ENCODE measurements around the gene EED.

Gene EED

DNA sequence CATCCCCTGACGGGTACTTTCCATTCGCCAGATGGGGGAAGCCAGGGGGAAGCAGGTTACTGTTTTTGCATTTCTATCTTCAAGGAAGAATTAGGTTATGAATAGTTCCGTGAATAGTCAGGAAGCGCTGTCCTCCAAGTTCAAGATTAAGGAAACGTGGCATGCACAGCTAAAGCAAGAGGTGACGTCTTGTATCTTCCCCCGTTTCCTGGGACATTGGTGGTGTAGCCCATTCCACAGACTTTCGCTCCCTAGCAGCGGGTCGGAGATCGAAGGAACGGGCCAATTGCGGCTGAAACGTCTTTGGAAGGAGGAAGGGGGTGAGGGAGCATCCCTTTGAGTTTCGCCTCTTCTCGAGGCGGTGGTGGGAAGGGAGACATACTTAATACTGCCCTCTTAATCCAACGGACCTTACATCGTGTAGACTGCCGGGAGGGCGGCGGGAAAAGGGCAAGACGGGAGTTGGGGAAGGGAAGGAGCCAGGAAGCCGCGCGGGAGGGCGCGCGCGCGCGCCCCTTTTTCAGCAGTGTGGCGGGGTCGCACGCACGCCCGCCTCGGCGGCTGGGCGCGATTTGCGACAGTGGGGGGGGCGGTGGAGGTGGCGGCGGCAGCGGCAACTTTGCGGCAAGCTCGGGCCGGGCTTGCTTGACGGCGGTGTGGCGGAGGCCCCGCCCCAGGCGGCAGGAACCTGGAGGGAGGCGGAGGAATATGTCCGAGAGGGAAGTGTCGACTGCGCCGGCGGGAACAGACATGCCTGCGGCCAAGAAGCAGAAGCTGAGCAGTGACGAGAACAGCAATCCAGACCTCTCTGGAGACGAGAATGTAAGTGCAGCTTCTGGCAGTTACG, at the start of gene EED:
TSS of gene EED (plus strand) at position 232 of the 847 bp plus-strand sequence. CDS start at position 709, 477 bp downstream.
- Mint-ChIP-seq H3K9me3 (no peaks in the 10 kb centered on the region), H3K4me1 (ENCODE audit: low read depth) (peaks cover 33% of the 10 kb centered on the region)

GRCh38 chr11:86194998-86195397, 49.6 kb upstream of the EED start:
- no peaks in the 10 kb centered on the region for H3K27me3 Mint-ChIP-seq (ENCODE audit: low read depth)
- H3K36me3 Mint-ChIP-seq (ENCODE audit: low read depth): peaks cover 12% of the 10 kb centered on the region
- no peak overlapping the region for H3K27ac Mint-ChIP-seq
- H3K4me1 Mint-ChIP-seq (ENCODE audit: low read depth): peaks cover 39% of the 10 kb centered on the region
- H3K4me3 Mint-ChIP-seq: no peak overlapping the region
- peaks cover 6% of the 10 kb centered on the region for H3K9me3 Mint-ChIP-seq

More for the DNA sequence above, at the start of gene EED:
- no peaks in the 10 kb centered on the region for H3K27me3 Mint-ChIP-seq (ENCODE audit: low read depth)
- no peak within 1 kb of the TSS for H3K4me3 Mint-ChIP-seq
- no peak within 1 kb of the TSS for H3K27ac Mint-ChIP-seq
- no peaks in the 10 kb centered on the region for H3K36me3 Mint-ChIP-seq (ENCODE audit: low read depth)

GRCh38 chr11:86196085-86196696, 48.4 kb upstream of the EED start:
- H3K4me1 Mint-ChIP-seq (ENCODE audit: low read depth): peaks cover 36% of the 10 kb centered on the region
- H3K36me3 Mint-ChIP-seq (ENCODE audit: low read depth): peaks cover 9% of the 10 kb centered on the region
- no peak overlapping the region for H3K27ac Mint-ChIP-seq
- no peaks in the 10 kb centered on the region for H3K27me3 Mint-ChIP-seq (ENCODE audit: low read depth)
- no peak overlapping the region for H3K4me3 Mint-ChIP-seq
- H3K9me3 Mint-ChIP-seq: peaks cover 6% of the 10 kb centered on the region

GRCh38 chr11:86196913-86197312, 47.6 kb upstream of the EED start:
- Mint-ChIP-seq H3K27me3 (ENCODE audit: low read depth) (no peaks in the 10 kb centered on the region), H3K27ac (no peak overlapping the region), H3K4me1 (ENCODE audit: low read depth) (peaks cover 34% of the 10 kb centered on the region), H3K36me3 (ENCODE audit: low read depth) (peaks cover 8% of the 10 kb centered on the region), H3K4me3 (no peak overlapping the region), H3K9me3 (peaks cover 6% of the 10 kb centered on the region)

DNA sequence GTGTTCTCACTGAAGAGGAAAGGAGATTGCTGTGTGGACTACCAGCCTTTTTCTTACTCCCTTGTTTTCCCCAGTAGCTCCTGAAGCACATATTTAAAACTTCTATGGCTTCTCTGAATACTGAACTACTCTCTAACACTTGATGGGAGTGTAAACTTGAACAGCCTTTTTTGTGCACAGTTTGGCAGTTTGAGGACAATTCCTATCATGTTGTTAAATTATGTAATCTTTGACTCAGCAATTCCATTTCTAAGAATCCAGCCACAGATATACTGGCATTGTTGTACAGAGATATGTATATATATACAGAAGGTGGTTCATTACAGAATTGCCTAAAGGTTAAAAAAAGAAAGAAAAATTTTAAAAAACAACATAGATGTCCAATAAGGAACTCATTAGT, 47.1 kb upstream of the EED start:
- no peak overlapping the region for H3K4me3 Mint-ChIP-seq
- peaks cover 6% of the 10 kb centered on the region for H3K9me3 Mint-ChIP-seq
- peaks cover 8% of the 10 kb centered on the region for H3K36me3 Mint-ChIP-seq (ENCODE audit: low read depth)
- no peak overlapping the region for H3K27ac Mint-ChIP-seq
- H3K27me3 Mint-ChIP-seq (ENCODE audit: low read depth): no peaks in the 10 kb centered on the region
- H3K4me1 Mint-ChIP-seq (ENCODE audit: low read depth): peaks cover 32% of the 10 kb centered on the region

DNA sequence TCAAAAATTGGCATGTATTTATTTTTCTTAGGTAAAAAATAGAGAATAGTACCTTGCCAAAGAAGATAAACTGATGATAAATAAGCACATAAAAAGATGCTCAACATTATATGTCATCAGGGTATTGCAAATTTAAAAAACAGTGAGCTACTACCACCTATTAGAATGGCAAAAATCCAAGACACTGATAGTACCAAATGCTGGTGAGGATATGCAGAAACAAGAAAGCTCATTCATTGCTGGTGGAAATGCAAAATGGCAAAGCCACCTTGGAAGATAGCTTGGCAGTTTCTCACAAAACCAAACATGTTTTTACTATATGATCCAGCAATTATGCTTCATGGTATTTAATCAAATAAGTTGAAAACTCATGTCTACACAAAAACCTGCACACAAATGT, 46.4 kb upstream of the EED start:
- H3K4me3 Mint-ChIP-seq: no peak overlapping the region
- no peak overlapping the region for H3K27ac Mint-ChIP-seq
- no peaks in the 10 kb centered on the region for H3K27me3 Mint-ChIP-seq (ENCODE audit: low read depth)
- peaks cover 4% of the 10 kb centered on the region for H3K9me3 Mint-ChIP-seq
- H3K36me3 Mint-ChIP-seq (ENCODE audit: low read depth): peaks cover 4% of the 10 kb centered on the region
- peaks cover 25% of the 10 kb centered on the region for H3K4me1 Mint-ChIP-seq (ENCODE audit: low read depth)

GRCh38 chr11:86199354-86199753, 45.2 kb upstream of the EED start:
- Mint-ChIP-seq H3K4me3 (no peak overlapping the region), H3K27ac (no peak overlapping the region), H3K9me3 (peaks cover 2% of the 10 kb centered on the region), H3K27me3 (ENCODE audit: low read depth) (no peaks in the 10 kb centered on the region), H3K4me1 (ENCODE audit: low read depth) (peaks cover 16% of the 10 kb centered on the region), H3K36me3 (ENCODE audit: low read depth) (no peaks in the 10 kb centered on the region)

GRCh38 chr11:86201371-86201884, 43.1 kb upstream of the EED start:
- Mint-ChIP-seq H3K27ac (no peak overlapping the region), H3K36me3 (ENCODE audit: low read depth) (no peaks in the 10 kb centered on the region), H3K4me1 (ENCODE audit: low read depth) (peaks cover 14% of the 10 kb centered on the region), H3K4me3 (no peak overlapping the region), H3K27me3 (ENCODE audit: low read depth) (no peaks in the 10 kb centered on the region), H3K9me3 (peaks cover 3% of the 10 kb centered on the region)

GRCh38 chr11:86202013-86202336, 42.6 kb upstream of the EED start:
- peaks cover 11% of the 10 kb centered on the region for H3K4me1 Mint-ChIP-seq (ENCODE audit: low read depth)
- no peak overlapping the region for H3K27ac Mint-ChIP-seq
- peaks cover 3% of the 10 kb centered on the region for H3K9me3 Mint-ChIP-seq
- H3K4me3 Mint-ChIP-seq: no peak overlapping the region
- no peaks in the 10 kb centered on the region for H3K36me3 Mint-ChIP-seq (ENCODE audit: low read depth)
- H3K27me3 Mint-ChIP-seq (ENCODE audit: low read depth): no peaks in the 10 kb centered on the region

GRCh38 chr11:86204356-86204755, 40.2 kb upstream of the EED start:
- no peak overlapping the region for H3K27ac Mint-ChIP-seq
- no peaks in the 10 kb centered on the region for H3K27me3 Mint-ChIP-seq (ENCODE audit: low read depth)
- H3K36me3 Mint-ChIP-seq (ENCODE audit: low read depth): no peaks in the 10 kb centered on the region
- peaks cover 3% of the 10 kb centered on the region for H3K9me3 Mint-ChIP-seq
- H3K4me1 Mint-ChIP-seq (ENCODE audit: low read depth): peaks cover 2% of the 10 kb centered on the region
- no peak overlapping the region for H3K4me3 Mint-ChIP-seq

- H3K4me1 Mint-ChIP-seq (ENCODE audit: low read depth): no peaks in the 10 kb centered on the region
- no peak overlapping the region for H3K4me3 Mint-ChIP-seq
- H3K27ac Mint-ChIP-seq: no peak overlapping the region
- peaks cover 3% of the 10 kb centered on the region for H3K9me3 Mint-ChIP-seq
- no peaks in the 10 kb centered on the region for H3K27me3 Mint-ChIP-seq (ENCODE audit: low read depth)
- H3K36me3 Mint-ChIP-seq (ENCODE audit: low read depth): no peaks in the 10 kb centered on the region
Measured at GRCh38 chr11:86205421-86206336, 38.9 kb upstream of the EED start.

DNA sequence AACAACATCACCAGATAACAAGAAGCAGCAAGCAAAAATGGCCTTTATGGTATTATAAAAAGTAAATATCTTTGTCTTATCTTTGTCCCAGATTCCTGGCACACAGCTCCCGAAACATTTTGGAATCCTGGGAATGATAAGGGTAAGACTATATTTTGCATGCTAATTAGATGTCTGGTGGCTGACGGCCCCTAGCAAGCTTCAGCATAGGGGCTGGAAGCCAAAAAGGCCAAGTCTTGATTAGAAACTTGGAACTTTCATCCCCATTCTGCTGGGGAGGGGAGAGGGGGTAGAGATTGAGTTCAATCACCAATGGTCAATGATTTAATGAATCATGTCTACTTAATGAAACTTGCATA, 38.2 kb upstream of the EED start:
- Mint-ChIP-seq H3K4me3 (no peak overlapping the region), H3K27ac (no peak overlapping the region), H3K9me3 (peaks cover 3% of the 10 kb centered on the region), H3K27me3 (ENCODE audit: low read depth) (no peaks in the 10 kb centered on the region), H3K36me3 (ENCODE audit: low read depth) (no peaks in the 10 kb centered on the region), H3K4me1 (ENCODE audit: low read depth) (peaks cover 2% of the 10 kb centered on the region)

DNA sequence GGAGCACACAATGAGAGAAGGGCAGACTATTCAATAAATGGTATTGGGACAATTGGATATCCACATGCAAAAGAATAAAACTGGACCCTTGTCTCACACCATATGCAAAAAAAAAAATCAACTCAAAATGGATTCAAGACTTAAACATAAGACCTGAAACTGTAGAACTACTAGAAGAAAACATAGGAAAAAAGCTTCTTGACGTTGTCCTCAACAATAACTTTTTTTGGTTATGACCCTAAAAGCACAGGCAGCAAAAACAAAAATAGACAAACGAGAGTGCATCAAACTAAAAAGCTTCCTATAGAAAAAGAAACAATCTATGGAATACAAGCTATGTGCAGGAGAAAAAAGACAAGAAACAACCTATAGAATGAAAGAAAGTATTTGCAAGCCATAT, 37.1 kb upstream of the EED start:
- H3K9me3 Mint-ChIP-seq: peaks cover 3% of the 10 kb centered on the region
- no peak overlapping the region for H3K27ac Mint-ChIP-seq
- no peaks in the 10 kb centered on the region for H3K36me3 Mint-ChIP-seq (ENCODE audit: low read depth)
- H3K4me3 Mint-ChIP-seq: no peak overlapping the region
- no peaks in the 10 kb centered on the region for H3K27me3 Mint-ChIP-seq (ENCODE audit: low read depth)
- H3K4me1 Mint-ChIP-seq (ENCODE audit: low read depth): peaks cover 9% of the 10 kb centered on the region

DNA sequence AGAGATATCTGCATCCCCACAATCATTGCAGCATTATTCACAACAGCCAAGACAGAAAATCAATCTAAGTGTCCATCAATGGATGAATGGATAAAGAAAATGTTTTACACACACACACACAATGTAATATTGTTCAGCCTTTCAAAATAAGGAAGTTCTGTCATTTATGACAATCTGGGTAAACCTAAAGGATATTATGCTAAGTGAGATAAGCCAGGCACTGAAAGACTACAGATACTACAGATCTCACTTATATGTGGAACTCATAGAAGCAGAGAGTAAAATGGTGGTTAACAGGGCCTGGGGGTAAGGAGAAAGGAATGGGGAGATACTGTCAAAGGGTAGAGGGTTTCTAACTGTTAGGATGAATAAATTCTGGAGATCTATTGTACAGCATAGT, 36.0 kb upstream of the EED start:
- Mint-ChIP-seq H3K4me1 (ENCODE audit: low read depth) (peaks cover 16% of the 10 kb centered on the region), H3K27ac (no peak overlapping the region), H3K4me3 (no peak overlapping the region), H3K27me3 (ENCODE audit: low read depth) (no peaks in the 10 kb centered on the region), H3K9me3 (peaks cover 3% of the 10 kb centered on the region), H3K36me3 (ENCODE audit: low read depth) (peaks cover 3% of the 10 kb centered on the region)

All from T-helper 1 cell treated with Interleukin-12 subunit alpha and Interleukin-12 subunit beta and Interleukin-4 antibody, amounts not matched to agents 30 μg/mL and 1 μg/mL, for 36 hours (primary cell).